Small intestine (tissue), 7 donors: ENCODE measurements around the gene ATP23. TPM values are rescaled to one million over a fixed set of nuclear protein-coding genes. Genes with fewer than 3 reads are reported as not detected.

Experiments
- DNase-seq, 2 donors: peaks; one replicate each; pipeline versions ENCODE4 v3.0.0 to v3.0.0-alpha.2; 2013
- FAIRE-seq: peaks from 2 replicates; lab custom pipeline; 2012; peaks lifted over from hg19 to GRCh38; lab: Jason Lieb, UNC
- H3K27ac ChIP-seq, 3 donors: one replicate each; pipeline ENCODE4 v1.5.1; 2013; ENCODE audit warnings: low read length in 2 of 3, mild to moderate bottlenecking in 2 of 3, control low read depth in 1 of 3, inconsistent platforms in 1 of 3, low read depth in 1 of 3, moderate library complexity in 1 of 3
- H3K27me3 ChIP-seq, 3 donors: one replicate each; pipeline ENCODE4 v1.6.1; 2013; ENCODE audit warnings: low read length in 3 of 3, inconsistent platforms in 1 of 3; ENCODE audit not compliant: control insufficient read depth in 3 of 3, insufficient read depth in 3 of 3
- H3K36me3 ChIP-seq, 3 donors: one replicate each; pipeline ENCODE4 v1.6.1; 2013; ENCODE audit warnings: low read length in 3 of 3, inconsistent platforms in 1 of 3, low read depth in 1 of 3, mild to moderate bottlenecking in 1 of 3, moderate library complexity in 1 of 3; ENCODE audit not compliant: control insufficient read depth in 3 of 3, insufficient read depth in 2 of 3
- H3K4me1 ChIP-seq, 3 donors: one replicate each; pipeline ENCODE4 v1.6.1; 2013; ENCODE audit warnings: low read length in 2 of 3, inconsistent platforms in 1 of 3, low read depth in 1 of 3, mild to moderate bottlenecking in 1 of 3, moderate library complexity in 1 of 3; ENCODE audit not compliant: control insufficient read depth in 3 of 3, insufficient read depth in 2 of 3
- H3K4me3 ChIP-seq, 3 donors: one replicate each; pipeline ENCODE4 v1.5.1; 2013; ENCODE audit warnings: low read length in 3 of 3, control low read depth in 1 of 3, inconsistent platforms in 1 of 3, low read depth in 1 of 3, mild to moderate bottlenecking in 1 of 3, moderate library complexity in 1 of 3
- H3K9me3 ChIP-seq, 2 donors: one replicate each; pipeline ENCODE4 v1.6.1; 2013; ENCODE audit warnings: low read depth in 1 of 2, low read length in 1 of 2; ENCODE audit not compliant: control insufficient read depth in 2 of 2, insufficient read depth in 1 of 2
- WGBS, 3 donors: extraction: QIAGEN DNeasy Blood & Tissue Kit; methylation state at CpG; one replicate each; pipeline ENCODE4 v1.1.7; 2013; 5-methylcytosine and 5-hydroxymethylcytosine counted together
- polyA plus RNA-seq, 4 donors: library from polyadenylated mRNA; stranded (reverse) in 3 of 4; unstranded in 1 of 4; fragments of 200-250 nt in 3 of 4; fragments of 120-200 nt in 1 of 4; gene quantifications; one replicate each; pipeline versions ENCODE4 v1.2.1 to v1.2.3, GENCODE V29; 2013
- donor health status: healthy with polysubstance abuse.
- donor health status: control.
- donor health status: control.
- donor health status: Bipolar disorder and iron deficiency.
- donor health status: healthy.

ATP23 gene
- polyA plus RNA-seq, 4 donors = 5.4 to 15.4 (median 9.8) TPM

- Histone ChIP-seq H3K27me3 (peaks cover 0 to 3% (median 0%) of the 10 kb centered on the region in 3 donors), H3K4me3 (no peak overlapping the region), H3K27ac (no peak overlapping the region), H3K36me3 (no peaks in the 10 kb centered on the region), H3K9me3 (peaks cover 4 to 22% of the 10 kb centered on the region in 2 donors), H3K4me1 (no peaks in the 10 kb centered on the region)
- FAIRE-seq (no peak), DNase-seq (no peak)
- WGBS, 3 donors = 74 to 80% (median 80%) methylated on average over 3 of the region's 3 CpGs
Measured at GRCh38 chr12:57993834-57994233, 52.5 kb downstream of the ATP23 start.

DNA sequence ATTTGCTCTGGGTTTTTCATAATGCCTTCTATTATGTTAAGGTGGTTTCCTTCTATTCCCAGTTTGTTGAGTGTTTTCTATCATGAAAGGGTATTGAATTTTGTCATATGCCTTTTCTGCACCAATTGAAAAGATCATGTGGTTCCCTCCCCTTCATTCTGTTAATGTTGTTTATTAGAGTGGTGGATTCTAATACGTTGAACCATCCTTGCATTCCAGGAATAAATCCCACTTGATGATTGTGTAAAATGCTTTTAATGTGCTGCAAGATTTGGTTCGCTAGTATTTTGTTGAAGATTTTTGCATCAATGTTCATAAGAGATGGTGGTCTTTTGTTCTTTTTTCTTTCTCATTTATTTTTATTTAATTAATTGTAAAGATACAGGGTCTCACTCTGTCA, 55.2 kb downstream of the ATP23 start:
- 67 to 81% (median 69%) methylated on average over 2 of the region's 2 CpGs for WGBS, 3 donors
- no peak for FAIRE-seq
- Histone ChIP-seq H3K27ac (no peak overlapping the region), H3K9me3 (peaks cover 4 to 27% of the 10 kb centered on the region in 2 donors), H3K27me3 (peaks cover 0 to 5% (median 0%) of the 10 kb centered on the region in 3 donors), H3K4me3 (no peak overlapping the region), H3K4me1 (no peaks in the 10 kb centered on the region), H3K36me3 (no peaks in the 10 kb centered on the region)
- DNase-seq = no peak

DNA sequence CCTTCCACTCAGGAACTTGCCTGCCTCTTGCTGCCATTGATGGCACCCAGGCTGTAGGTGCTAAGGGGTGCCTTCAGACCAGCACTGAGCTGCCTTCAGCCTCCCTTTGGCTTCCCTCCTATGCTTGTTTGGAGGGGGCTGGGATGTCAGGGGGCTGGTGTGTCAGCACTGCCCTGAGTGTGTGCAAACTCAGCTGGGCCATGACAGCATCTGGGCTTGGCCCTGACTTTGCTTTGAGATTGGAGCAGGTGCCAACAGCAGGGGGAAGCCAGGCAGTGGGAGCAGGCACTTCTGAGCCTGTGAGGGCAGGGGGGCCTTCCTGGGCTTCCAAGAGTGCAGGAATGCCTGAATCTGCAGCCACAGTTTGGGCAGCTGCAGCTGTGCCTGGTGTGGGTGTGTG, 56.9 kb downstream of the ATP23 start:
- Histone ChIP-seq H3K27ac (no peak overlapping the region), H3K4me3 (no peak overlapping the region), H3K4me1 (no peaks in the 10 kb centered on the region), H3K36me3 (no peaks in the 10 kb centered on the region), H3K9me3 (peaks cover 4 to 30% of the 10 kb centered on the region in 2 donors), H3K27me3 (peaks cover 0 to 5% (median 0%) of the 10 kb centered on the region in 3 donors)
- FAIRE-seq (no peak), DNase-seq (no peak)

- no peaks in the 10 kb centered on the region for H3K36me3 ChIP-seq
- no peak overlapping the region for H3K4me3 ChIP-seq
- no peak overlapping the region for H3K27ac ChIP-seq
- DNase-seq (no peak), FAIRE-seq (no peak)
- WGBS, 3 donors = 79 to 85% (median 80%) methylated on average over 2 of the region's 2 CpGs
- H3K4me1 ChIP-seq = no peaks in the 10 kb centered on the region
- H3K9me3 ChIP-seq = peaks cover 4 to 30% of the 10 kb centered on the region in 2 donors
- peaks cover 0 to 5% (median 0%) of the 10 kb centered on the region in 3 donors for H3K27me3 ChIP-seq
Measured at GRCh38 chr12:58000499-58000898, 59.1 kb downstream of the ATP23 start.

GRCh38 chr12:58007875-58008274, 66.5 kb downstream of the ATP23 start:
- Histone ChIP-seq H3K4me3 (no peak overlapping the region), H3K9me3 (no peaks in the 10 kb centered on the region), H3K27me3 (no peaks in the 10 kb centered on the region), H3K4me1 (no peaks in the 10 kb centered on the region), H3K36me3 (no peaks in the 10 kb centered on the region), H3K27ac (no peak overlapping the region)
- 81 to 86% (median 83%) methylated on average over 4 of the region's 4 CpGs for WGBS, 3 donors
- DNase-seq (no peak), FAIRE-seq (no peak)

- FAIRE-seq = no peak
- 29 to 42% (median 39%) methylated on average over 3 of the region's 3 CpGs for WGBS, 3 donors
- H3K4me1 ChIP-seq = no peaks in the 10 kb centered on the region
Measured at GRCh38 chr12:58008634-58009033, 67.3 kb downstream of the ATP23 start.

More at GRCh38 chr12:58008634-58009033, 67.3 kb downstream of the ATP23 start:
- Histone ChIP-seq H3K27me3 (no peaks in the 10 kb centered on the region), H3K36me3 (no peaks in the 10 kb centered on the region), H3K9me3 (no peaks in the 10 kb centered on the region), H3K27ac (no peak overlapping the region), H3K4me3 (no peak overlapping the region)
- no peak for DNase-seq

Other genes starting within 250 kb of the ATP23 start
- gene OS9, start 247.4 kb upstream of the ATP23 start, polyA plus RNA-seq = 100 to 1,000 TPM; 148 to 307 (median 200) TPM
- 1 to 10 TPM in 2 of 4 donors, under 1 TPM in 2; 0.67 to 1.8 (median 0.92) TPM for gene AGAP2, start 202.8 kb upstream of the ATP23 start, polyA plus RNA-seq
- 10 to 100 TPM; 13.2 to 62.8 (median 24.5) TPM for gene TSPAN31, start 196.5 kb upstream of the ATP23 start, polyA plus RNA-seq
- 100 to 1,000 TPM in 1 of 4 donors, 10 to 100 TPM in 3; 13.2 to 225 (median 70.2) TPM for gene CDK4, start 189.3 kb upstream of the ATP23 start, polyA plus RNA-seq
- gene MARCHF9, start 186.5 kb upstream of the ATP23 start, polyA plus RNA-seq = 10 to 100 TPM in 2 of 4 donors, 1 to 10 TPM in 2; 8.4 to 29.2 (median 11.4) TPM
- gene CYP27B1, start 174.5 kb upstream of the ATP23 start, polyA plus RNA-seq = 1 to 10 TPM in 3 of 4 donors, under 1 TPM in 1; 0.27 to 1.7 (median 1.2) TPM
- 10 to 100 TPM in 2 of 4 donors, 1 to 10 TPM in 2; 2.2 to 21.9 (median 11.6) TPM for gene METTL1, start 169.5 kb upstream of the ATP23 start, polyA plus RNA-seq
- 1 to 10 TPM in 3 of 4 donors, under 1 TPM in 1; 0.22 to 7.1 (median 2.7) TPM for gene EEF1AKMT3, start 169.0 kb upstream of the ATP23 start, polyA plus RNA-seq
- gene TSFM, start 158.8 kb upstream of the ATP23 start, polyA plus RNA-seq = 10 to 100 TPM; 22.4 to 52.4 (median 35.4) TPM
- 10 to 100 TPM in 3 of 4 donors, 1 to 10 TPM in 1; 8.2 to 16.5 (median 14.8) TPM for gene AVIL, start 122.8 kb upstream of the ATP23 start, polyA plus RNA-seq
- 100 to 1,000 TPM in 1 of 4 donors, 10 to 100 TPM in 3; 35.1 to 143 (median 51.8) TPM for gene CTDSP2, start 94.8 kb upstream of the ATP23 start, polyA plus RNA-seq